Thoracic aorta (tissue), 2 donors: Measurements from ENCODE around the gene LOXL3. TPM values are rescaled to one million over a fixed set of nuclear protein-coding genes. Genes with fewer than 3 reads are reported as not detected.
A peak's percentile ranks its signal among the peaks of the same experiment; 100 is the strongest.

Experiments used
- ATAC-seq: fragments of 150-250 bp; one replicate; pipeline ENCODE4 v1.8.0; 2017; ENCODE audit warnings: low read depth; ENCODE audit not compliant: insufficient number of reproducible peaks, low FRiP score
- DNase-seq: peaks from one replicate; pipeline ENCODE4 v3.0.0-alpha.2; 2020; ENCODE audit warnings: low spot score
- H3K27ac ChIP-seq, 2 donors: fragments of 200-600 bp; sonication (generic); 1 replicate in 1 of 2; 2 replicates in 1 of 2; pipeline ENCODE4 v1.5.1; 2016; ENCODE audit warnings: mild to moderate bottlenecking in 2 of 2, moderate library complexity in 2 of 2
- H3K27me3 ChIP-seq: fragments of 200-600 bp; sonication (generic); replicated peaks from 2 replicates; pipeline ENCODE4 v1.6.0; 2016; ENCODE audit warnings: mild to moderate bottlenecking; ENCODE audit not compliant: insufficient read depth
- H3K36me3 ChIP-seq: fragments of 200-600 bp; sonication (generic); one replicate; pipeline ENCODE4 v1.5.1; 2016
- H3K4me1 ChIP-seq, 2 donors: fragments of 200-600 bp; sonication (generic); 1 replicate in 1 of 2; 2 replicates in 1 of 2; pipeline versions ENCODE4 v1.5.1 to v1.6.0; 2016; ENCODE audit warnings: low read depth in 2 of 2, mild to moderate bottlenecking in 1 of 2; ENCODE audit not compliant: control insufficient read depth in 1 of 2
- H3K4me3 ChIP-seq: fragments of 200-600 bp; sonication (generic); 2 replicates; pipeline ENCODE4 v1.5.1; 2016; ENCODE audit warnings: mild to moderate bottlenecking
- H3K9me3 ChIP-seq: fragments of 200-600 bp; sonication (generic); 2 replicates; pipeline ENCODE4 v1.5.1; 2016
- total RNA-seq, 2 donors: library from RNA; depleted of rRNA; stranded (reverse); fragments of >200 nt; gene quantifications; one replicate each; pipeline versions ENCODE4 v1.1.0 to v1.2.3, GENCODE V29; 2016
- TF ChIP-seq, protein P1 (sequence below): fragments of 200-600 bp; sonication (generic); IDR thresholded peaks from one replicate; pipeline ENCODE4 v1.5.1; 2019; ENCODE audit warnings: antibody characterized with exemption

The LOXL3 gene, protein sequence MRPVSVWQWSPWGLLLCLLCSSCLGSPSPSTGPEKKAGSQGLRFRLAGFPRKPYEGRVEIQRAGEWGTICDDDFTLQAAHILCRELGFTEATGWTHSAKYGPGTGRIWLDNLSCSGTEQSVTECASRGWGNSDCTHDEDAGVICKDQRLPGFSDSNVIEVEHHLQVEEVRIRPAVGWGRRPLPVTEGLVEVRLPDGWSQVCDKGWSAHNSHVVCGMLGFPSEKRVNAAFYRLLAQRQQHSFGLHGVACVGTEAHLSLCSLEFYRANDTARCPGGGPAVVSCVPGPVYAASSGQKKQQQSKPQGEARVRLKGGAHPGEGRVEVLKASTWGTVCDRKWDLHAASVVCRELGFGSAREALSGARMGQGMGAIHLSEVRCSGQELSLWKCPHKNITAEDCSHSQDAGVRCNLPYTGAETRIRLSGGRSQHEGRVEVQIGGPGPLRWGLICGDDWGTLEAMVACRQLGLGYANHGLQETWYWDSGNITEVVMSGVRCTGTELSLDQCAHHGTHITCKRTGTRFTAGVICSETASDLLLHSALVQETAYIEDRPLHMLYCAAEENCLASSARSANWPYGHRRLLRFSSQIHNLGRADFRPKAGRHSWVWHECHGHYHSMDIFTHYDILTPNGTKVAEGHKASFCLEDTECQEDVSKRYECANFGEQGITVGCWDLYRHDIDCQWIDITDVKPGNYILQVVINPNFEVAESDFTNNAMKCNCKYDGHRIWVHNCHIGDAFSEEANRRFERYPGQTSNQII
- total RNA-seq, result 10 to 100 TPM; 16.6 to 24.9 TPM

DNA sequence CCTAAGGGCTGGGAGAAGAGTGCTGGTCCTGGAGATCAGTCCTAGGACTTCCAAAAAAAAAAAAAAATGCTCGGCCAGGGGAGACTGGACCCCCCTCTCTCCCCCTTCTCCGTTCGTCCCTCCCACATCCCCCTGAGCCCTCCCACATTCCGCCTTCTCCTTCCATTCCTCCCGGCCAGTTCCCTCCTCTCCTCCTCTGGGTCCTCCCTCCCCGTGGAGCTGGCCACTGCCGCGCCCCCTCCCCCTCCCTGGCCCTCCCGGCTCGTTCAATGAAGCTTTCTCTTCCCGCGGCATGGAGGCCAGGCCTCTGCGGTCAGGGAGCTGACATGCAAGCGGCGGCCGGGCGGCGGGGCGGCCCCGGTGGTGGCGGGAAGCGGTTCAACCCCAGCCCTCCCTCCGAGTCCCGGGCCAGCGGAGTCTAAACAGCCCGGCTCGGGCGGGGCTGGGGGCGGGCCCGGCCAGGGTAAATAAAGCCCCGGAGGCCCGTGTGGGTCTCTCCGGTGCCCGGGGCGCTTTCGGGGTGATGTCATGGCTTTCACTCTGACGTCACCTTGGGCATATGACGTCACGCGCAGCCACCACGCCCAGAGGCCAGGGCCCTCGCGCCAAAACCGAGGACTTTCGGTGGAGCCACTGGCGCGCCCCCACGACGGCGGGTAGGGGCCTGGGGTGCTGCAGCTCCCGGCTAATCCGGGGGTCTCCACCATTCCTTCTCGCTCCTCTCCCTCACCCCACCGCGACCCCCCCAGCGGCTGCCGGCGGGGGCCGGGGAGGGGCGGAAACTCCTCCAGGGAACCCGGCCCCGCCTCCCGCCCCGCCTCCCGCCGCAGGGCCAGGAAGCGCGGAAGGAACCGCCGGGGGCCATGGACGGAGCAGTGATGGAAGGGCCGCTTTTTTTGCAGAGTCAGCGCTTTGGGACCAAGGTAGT lies at the start of gene LOXL3, which contains the start of gene DOK1:
Gene LOXL3, minus strand, starts transcription at position 51 of the 928 bp plus-strand sequence. CDS start 1,308 bp downstream, outside the sequence.
Gene DOK1, plus strand, starts transcription at position 829 of the 928 bp plus-strand sequence. Its CDS starts 35 bp downstream, at position 864.
- Histone ChIP-seq H3K9me3 (no peaks in the 10 kb centered on the region), H3K36me3 (peaks cover 4% of the 10 kb centered on the region), H3K27me3 (no peaks in the 10 kb centered on the region), H3K4me1 (peaks cover 6 to 22% of the 10 kb centered on the region in 2 donors), H3K27ac (peak within 1 kb of the TSS; percentile 86 to 92), H3K4me3 (peak within 1 kb of the TSS; percentile 82)
- TF ChIP-seq, protein P1, sequence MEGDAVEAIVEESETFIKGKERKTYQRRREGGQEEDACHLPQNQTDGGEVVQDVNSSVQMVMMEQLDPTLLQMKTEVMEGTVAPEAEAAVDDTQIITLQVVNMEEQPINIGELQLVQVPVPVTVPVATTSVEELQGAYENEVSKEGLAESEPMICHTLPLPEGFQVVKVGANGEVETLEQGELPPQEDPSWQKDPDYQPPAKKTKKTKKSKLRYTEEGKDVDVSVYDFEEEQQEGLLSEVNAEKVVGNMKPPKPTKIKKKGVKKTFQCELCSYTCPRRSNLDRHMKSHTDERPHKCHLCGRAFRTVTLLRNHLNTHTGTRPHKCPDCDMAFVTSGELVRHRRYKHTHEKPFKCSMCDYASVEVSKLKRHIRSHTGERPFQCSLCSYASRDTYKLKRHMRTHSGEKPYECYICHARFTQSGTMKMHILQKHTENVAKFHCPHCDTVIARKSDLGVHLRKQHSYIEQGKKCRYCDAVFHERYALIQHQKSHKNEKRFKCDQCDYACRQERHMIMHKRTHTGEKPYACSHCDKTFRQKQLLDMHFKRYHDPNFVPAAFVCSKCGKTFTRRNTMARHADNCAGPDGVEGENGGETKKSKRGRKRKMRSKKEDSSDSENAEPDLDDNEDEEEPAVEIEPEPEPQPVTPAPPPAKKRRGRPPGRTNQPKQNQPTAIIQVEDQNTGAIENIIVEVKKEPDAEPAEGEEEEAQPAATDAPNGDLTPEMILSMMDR, result no peak
- ATAC-seq (peak; percentile 89), DNase-seq (peak; percentile 56)

DNA sequence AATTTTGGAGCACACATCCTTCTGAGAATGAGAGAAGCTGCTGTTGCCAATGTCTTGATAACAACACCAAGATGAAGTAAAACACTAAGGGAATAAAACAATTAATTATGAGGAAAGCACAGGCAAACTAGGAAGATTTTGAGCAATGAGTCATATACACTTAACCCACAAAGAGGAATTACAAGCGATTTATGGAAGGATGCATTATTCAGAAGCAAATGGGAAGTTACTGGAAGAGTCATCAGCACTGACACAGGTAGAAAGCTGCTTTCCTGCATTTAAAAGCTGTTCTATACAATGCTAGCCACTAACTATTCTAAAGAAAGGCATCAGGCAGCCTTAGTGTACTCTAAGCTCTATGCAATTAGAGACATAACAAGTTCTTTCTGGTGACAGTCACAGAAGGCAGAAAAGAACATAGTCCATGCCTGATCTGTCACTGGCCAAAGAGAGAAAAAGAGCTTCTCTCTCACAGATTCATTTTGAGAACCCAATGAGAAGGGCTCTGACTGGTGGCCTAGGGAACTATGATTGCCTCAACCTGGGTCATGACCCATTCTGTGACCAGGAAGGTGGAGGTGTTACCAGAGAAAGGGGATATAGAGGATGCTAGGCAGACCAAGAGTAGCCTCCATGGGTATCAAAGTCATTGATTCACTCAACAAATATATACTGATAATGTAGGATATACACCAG lies 49.0 kb upstream of the LOXL3 start:
- TF ChIP-seq, protein P1, result no peak
- H3K4me3 ChIP-seq, result no peak overlapping the region
- no peaks in the 10 kb centered on the region for H3K4me1 ChIP-seq
- no peak for DNase-seq
- H3K27me3 ChIP-seq, result no peaks in the 10 kb centered on the region
- no peak overlapping the region for H3K27ac ChIP-seq
- ATAC-seq, result no peak
- H3K9me3 ChIP-seq, result no peaks in the 10 kb centered on the region
- no peaks in the 10 kb centered on the region for H3K36me3 ChIP-seq

DNA sequence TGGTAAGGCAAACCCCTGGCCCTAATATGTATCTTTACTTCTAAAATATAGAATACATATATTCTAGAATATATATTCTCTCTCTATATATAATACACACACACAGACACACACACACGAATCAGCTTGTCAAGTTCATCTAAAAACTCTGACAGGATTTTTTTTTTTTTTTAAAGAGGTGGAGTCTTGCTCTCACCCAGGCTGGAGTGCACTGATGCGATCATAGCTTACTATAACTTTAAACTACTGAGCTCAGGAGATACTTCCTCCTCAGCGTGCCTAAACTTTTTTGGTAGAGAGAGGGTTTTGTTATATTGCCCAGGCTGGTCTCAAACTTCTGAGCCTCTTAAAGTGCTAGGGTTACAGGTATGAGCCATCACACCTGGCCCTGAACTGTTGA lies 45.9 kb upstream of the LOXL3 start:
- H3K27me3 ChIP-seq, result peaks cover 4% of the 10 kb centered on the region
- no peaks in the 10 kb centered on the region for H3K36me3 ChIP-seq
- DNase-seq, result no peak
- TF ChIP-seq, protein P1, result no peak
- H3K4me1 ChIP-seq, result no peaks in the 10 kb centered on the region
- H3K9me3 ChIP-seq, result no peaks in the 10 kb centered on the region
- no peak overlapping the region for H3K27ac ChIP-seq
- ATAC-seq, result no peak
- no peak overlapping the region for H3K4me3 ChIP-seq

DNA sequence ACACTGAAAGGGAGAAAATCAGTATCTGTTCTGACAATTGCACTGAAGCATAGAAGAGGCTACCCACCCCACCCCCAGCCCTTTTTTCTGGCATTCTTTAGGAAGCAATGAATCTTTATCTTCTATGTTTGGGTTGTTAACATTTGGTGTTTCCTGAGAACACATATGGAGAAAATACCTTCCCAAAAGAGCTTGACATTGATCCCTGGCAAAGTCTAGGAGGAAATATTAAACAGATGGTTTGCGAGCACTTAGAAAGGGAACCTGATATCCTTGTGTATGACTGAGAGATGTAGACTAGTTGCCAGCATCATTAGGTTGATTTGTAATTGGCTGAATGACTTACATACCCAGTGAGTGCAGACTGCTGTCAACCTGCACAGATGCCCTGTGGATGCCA lies 43.7 kb upstream of the LOXL3 start:
- TF ChIP-seq, protein P1, result no peak
- Histone ChIP-seq H3K27me3 (peaks cover 4% of the 10 kb centered on the region), H3K27ac (no peak overlapping the region), H3K4me1 (no peaks in the 10 kb centered on the region), H3K9me3 (no peaks in the 10 kb centered on the region), H3K4me3 (no peak overlapping the region), H3K36me3 (no peaks in the 10 kb centered on the region)
- ATAC-seq (no peak), DNase-seq (no peak)
